GM21390 (cell line): Measurements from ENCODE around the gene MYOT.
"Not testable (repeated sequence)": the region's sequence is repeated elsewhere in the genome, so short reads cannot be mapped to it uniquely, and the experiment has no call there.

ENCODE experiments used
- ATAC-seq: cut with Tn5 transposase; IDR thresholded peaks from one replicate; pipeline ENCODE4 v1.9.1; 2021; ENCODE audit not compliant: unreplicated experiment

The MYOT gene

GRCh38 chr5:137856201-137856600 is 11.5 kb upstream of the MYOT start:
- ATAC-seq, result peak; percentile 54

- ATAC-seq, result peak; percentile 53
Measured at GRCh38 chr5:137856916-137857862, 10.5 kb upstream of the MYOT start.

- peak; percentile 62 for ATAC-seq
Measured at GRCh38 chr5:137858223-137858916, 9.3 kb upstream of the MYOT start.

GRCh38 chr5:137858954-137859353 is 8.7 kb upstream of the MYOT start:
- ATAC-seq, result no peak

- ATAC-seq, result no peak
Measured at GRCh38 chr5:137862251-137862650, 5.4 kb upstream of the MYOT start.

GRCh38 chr5:137863653-137864052 is 4.0 kb upstream of the MYOT start:
- not testable (repeated sequence) for ATAC-seq

- no peak for ATAC-seq
Measured at GRCh38 chr5:137866541-137867388, 895 bp upstream of the MYOT start.

GRCh38 chr5:137870647-137871339 is 3.1 kb downstream of the MYOT start:
- ATAC-seq, result no peak

- ATAC-seq, result no peak
Measured at GRCh38 chr5:137871571-137871970, 3.9 kb downstream of the MYOT start.

GRCh38 chr5:137872466-137872865 is 4.8 kb downstream of the MYOT start:
- no peak for ATAC-seq

GRCh38 chr5:137876101-137876500 is 8.4 kb downstream of the MYOT start:
- no peak for ATAC-seq

GRCh38 chr5:137880313-137880712 is 12.7 kb downstream of the MYOT start:
- ATAC-seq, result no peak

- no peak for ATAC-seq
Measured at GRCh38 chr5:137887831-137888230, 20.2 kb downstream of the MYOT start.

GRCh38 chr5:137888466-137888862 is 20.8 kb downstream of the MYOT start:
- ATAC-seq, result no peak

- peak; percentile 91 for ATAC-seq
Measured at GRCh38 chr5:137888863-137889759, 21.5 kb downstream of the MYOT start, which contains the start of gene PKD2L2. PKD2L2 (plus strand) TSS chr5:137889457; CDS start chr5:137889492, 35 bp downstream.

GRCh38 chr5:137890845-137891244 is 23.2 kb downstream of the MYOT start:
- ATAC-seq, result no peak

- ATAC-seq, result no peak
Measured at GRCh38 chr5:137891849-137892248, 24.2 kb downstream of the MYOT start.

GRCh38 chr5:137894586-137894985 is 26.9 kb downstream of the MYOT start:
- no peak for ATAC-seq

GRCh38 chr5:137896560-137896959 is 28.9 kb downstream of the MYOT start:
- ATAC-seq, result no peak
